Kidney epithelial cell (primary cell): ENCODE data around the gene BCAS3. TPM values are rescaled to one million over a fixed set of nuclear protein-coding genes. Genes with fewer than 3 reads are reported as not detected.

Experiments used
- DNase-seq: peaks from one replicate; pipeline ENCODE4 v3.0.0-alpha.2; 2010; ENCODE audit warnings: low read depth
- H3K27me3 ChIP-seq: 2 replicates; pipeline ENCODE4 v1.6.0; 2011; ENCODE audit warnings: low read length; ENCODE audit not compliant: control insufficient read depth, insufficient read depth
- H3K36me3 ChIP-seq: 2 replicates; pipeline ENCODE4 v1.5.1; 2011; ENCODE audit warnings: low read length; ENCODE audit not compliant: control insufficient read depth, insufficient read depth
- H3K4me3 ChIP-seq: 2 replicates; pipeline ENCODE4 v1.5.1; 2011; ENCODE audit warnings: low read depth, mild to moderate bottlenecking, control low read depth, low read length
- total RNA-seq: library from RNA; depleted of rRNA; stranded (reverse); fragments of >200 nt; gene quantifications from 2 replicates; pipeline ENCODE4 v1.2.3, GENCODE V29; 2015
- TF ChIP-seq, protein P1 (sequence below): IDR thresholded peaks from 2 replicates; pipeline ENCODE4 v1.5.1; 2011; ENCODE audit warnings: mild to moderate bottlenecking, moderate library complexity, low read length, control low read depth, inconsistent platforms; ENCODE audit not compliant: insufficient read depth, poor library complexity, severe bottlenecking

The BCAS3 gene
- total RNA-seq, 1 donor from 2014 or later = 26.7 TPM

DNA sequence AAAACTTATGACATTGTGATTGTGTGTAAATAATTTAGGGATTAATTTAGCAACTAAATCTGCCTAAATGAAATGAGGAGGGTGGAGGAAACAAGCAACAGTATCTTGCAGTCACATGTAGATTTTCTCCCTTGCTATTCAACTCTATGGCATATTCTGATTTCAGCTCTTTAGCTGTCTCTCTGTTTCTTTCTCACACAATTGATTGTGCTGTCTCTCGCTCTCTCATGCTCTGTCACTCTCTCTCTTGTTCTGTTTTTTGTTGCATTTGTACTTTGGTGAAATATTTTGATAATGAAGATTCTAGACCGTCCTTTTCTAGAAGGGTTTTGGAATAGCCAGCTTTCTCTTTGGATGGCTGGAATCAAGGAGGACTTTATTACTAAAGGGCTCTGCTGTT is 70.6 kb downstream of the BCAS3 start:
- TF ChIP-seq, protein P1, sequence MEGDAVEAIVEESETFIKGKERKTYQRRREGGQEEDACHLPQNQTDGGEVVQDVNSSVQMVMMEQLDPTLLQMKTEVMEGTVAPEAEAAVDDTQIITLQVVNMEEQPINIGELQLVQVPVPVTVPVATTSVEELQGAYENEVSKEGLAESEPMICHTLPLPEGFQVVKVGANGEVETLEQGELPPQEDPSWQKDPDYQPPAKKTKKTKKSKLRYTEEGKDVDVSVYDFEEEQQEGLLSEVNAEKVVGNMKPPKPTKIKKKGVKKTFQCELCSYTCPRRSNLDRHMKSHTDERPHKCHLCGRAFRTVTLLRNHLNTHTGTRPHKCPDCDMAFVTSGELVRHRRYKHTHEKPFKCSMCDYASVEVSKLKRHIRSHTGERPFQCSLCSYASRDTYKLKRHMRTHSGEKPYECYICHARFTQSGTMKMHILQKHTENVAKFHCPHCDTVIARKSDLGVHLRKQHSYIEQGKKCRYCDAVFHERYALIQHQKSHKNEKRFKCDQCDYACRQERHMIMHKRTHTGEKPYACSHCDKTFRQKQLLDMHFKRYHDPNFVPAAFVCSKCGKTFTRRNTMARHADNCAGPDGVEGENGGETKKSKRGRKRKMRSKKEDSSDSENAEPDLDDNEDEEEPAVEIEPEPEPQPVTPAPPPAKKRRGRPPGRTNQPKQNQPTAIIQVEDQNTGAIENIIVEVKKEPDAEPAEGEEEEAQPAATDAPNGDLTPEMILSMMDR = no peak
- Histone ChIP-seq H3K27me3 (no peaks in the 10 kb centered on the region), H3K36me3 (no peaks in the 10 kb centered on the region), H3K4me3 (no peak overlapping the region)
- no peak for DNase-seq

DNA sequence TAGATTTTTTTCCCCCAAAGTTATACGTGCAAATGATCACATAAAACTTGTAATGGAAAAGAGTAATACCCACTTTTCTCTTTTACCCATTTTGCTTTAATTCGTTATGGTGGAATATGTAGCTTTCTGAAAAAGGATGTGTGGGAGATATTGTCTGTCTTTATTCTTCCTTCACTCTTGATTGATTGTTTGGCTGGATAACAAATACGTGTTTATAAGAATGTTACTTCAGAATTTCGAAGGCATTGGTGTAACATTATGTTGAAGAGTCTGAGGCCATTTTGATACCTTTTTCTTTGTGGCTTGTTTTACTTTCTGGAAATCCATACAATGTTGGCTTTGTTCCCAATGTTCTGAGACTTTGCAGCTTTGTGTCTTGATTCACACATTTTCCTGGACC is 71.4 kb downstream of the BCAS3 start:
- Histone ChIP-seq H3K27me3 (no peaks in the 10 kb centered on the region), H3K4me3 (no peak overlapping the region), H3K36me3 (no peaks in the 10 kb centered on the region)
- DNase-seq = no peak
- TF ChIP-seq, protein P1 = no peak

DNA sequence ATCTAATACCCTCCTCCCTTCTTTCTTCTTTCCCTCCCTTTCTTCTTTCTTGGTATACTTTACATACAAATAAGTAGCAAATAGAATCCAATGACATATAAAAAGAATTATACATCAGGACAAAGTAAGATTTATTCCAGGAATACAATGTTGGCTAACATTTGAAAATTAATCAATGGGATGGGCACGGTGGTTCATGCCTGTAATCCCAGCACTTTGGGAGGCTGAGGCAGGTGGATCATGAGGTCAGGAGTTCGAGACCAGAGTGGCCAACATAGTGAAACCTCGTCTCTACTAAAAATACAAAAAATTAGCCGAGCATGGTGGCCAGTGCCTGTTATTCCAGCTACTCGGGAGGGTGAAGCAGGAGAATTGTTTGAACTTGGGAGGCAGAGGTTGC is 72.1 kb downstream of the BCAS3 start:
- no peaks in the 10 kb centered on the region for H3K36me3 ChIP-seq
- DNase-seq = no peak
- no peaks in the 10 kb centered on the region for H3K27me3 ChIP-seq
- H3K4me3 ChIP-seq = no peak overlapping the region
- TF ChIP-seq, protein P1 = no peak

- Histone ChIP-seq H3K36me3 (no peaks in the 10 kb centered on the region), H3K27me3 (no peaks in the 10 kb centered on the region), H3K4me3 (no peak overlapping the region)
- TF ChIP-seq, protein P1 = no peak
- DNase-seq = no peak
Observed at GRCh38 chr17:60750640-60751039, 73.0 kb downstream of the BCAS3 start.

GRCh38 chr17:60751884-60752283 is 74.2 kb downstream of the BCAS3 start:
- Histone ChIP-seq H3K36me3 (no peaks in the 10 kb centered on the region), H3K27me3 (no peaks in the 10 kb centered on the region), H3K4me3 (no peak overlapping the region)
- DNase-seq = no peak
- TF ChIP-seq, protein P1 = no peak

DNA sequence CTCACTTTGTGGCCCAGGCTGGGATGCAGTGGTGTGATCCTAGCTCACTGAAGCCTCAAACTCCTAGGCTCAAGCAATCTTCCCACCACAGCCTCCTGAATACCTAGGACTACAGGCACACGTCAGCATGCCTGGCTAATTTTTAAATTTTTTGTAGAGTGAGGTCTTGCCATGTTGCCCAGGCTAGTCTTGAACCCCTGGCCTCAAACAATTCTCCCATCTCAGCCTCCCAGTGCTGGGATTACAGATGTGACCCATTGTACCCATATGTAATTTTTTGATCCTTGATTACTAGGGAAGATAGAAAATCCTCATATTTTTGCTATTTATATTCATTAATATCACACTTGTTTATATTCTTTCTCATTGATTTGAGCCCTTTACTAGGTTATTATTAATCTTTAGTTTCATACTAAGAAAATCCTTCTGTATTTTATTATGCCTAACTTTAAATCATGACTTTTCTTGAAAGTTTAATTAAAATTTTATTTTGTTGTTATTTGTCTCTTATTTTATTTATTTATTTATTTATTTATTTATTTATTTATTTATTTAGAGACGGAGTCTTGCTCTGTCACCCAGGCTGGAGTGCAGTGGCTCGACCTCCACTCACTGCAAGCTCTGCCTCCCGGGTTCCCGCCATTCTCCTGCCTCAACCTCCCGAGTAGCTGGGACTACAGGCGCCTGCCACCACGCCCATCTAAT is 75.4 kb downstream of the BCAS3 start:
- TF ChIP-seq, protein P1 = no peak
- DNase-seq = no peak
- no peak overlapping the region for H3K4me3 ChIP-seq
- no peaks in the 10 kb centered on the region for H3K27me3 ChIP-seq
- H3K36me3 ChIP-seq = no peaks in the 10 kb centered on the region
